Measurements from ENCODE around the gene YY1. TPM values are rescaled to one million over a fixed set of nuclear protein-coding genes. Genes with fewer than 3 reads are reported as not detected.
A peak's percentile ranks its signal among the peaks of the same experiment; 100 is the strongest.

YY1 gene
- 81.7 TPM for polyA plus RNA-seq (2013, experiment 1 of 2)
- polyA plus RNA-seq (2013, experiment 2 of 2) = 72.6 TPM

DNA sequence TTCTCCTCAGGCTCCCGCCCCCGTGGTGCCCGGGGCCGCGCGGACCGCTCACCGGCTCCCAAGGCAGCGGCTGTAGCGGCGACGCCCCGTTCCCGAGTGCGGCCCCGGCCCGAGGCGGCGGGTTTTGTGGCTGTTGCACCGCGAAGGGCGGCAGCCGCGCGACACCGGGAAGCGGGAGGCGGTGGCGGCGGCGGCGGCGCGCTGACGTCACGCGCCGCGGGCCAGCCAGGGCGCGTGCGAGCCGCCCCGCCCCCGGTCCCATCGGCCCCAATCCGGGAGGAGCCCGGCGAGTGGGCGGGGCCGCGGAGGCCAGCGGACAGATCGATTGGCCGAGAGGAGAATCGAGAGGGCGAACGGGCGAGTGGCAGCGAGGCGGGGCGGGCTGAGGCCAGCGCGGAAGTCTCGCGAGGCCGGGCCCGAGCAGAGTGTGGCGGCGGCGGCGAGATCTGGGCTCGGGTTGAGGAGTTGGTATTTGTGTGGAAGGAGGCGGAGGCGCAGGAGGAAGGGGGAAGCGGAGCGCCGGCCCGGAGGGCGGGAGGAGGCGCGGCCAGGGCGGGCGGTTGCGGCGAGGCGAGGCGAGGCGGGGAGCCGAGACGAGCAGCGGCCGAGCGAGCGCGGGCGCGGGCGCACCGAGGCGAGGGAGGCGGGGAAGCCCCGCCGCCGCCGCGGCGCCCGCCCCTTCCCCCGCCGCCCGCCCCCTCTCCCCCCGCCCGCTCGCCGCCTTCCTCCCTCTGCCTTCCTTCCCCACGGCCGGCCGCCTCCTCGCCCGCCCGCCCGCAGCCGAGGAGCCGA lies at the start of gene YY1:
Gene YY1, plus strand, starts transcription at position 726 of the 792 bp plus-strand sequence. CDS start 101 bp downstream, outside the sequence.
- Histone ChIP-seq H3K36me3 (ENCODE audit: insufficient read depth, low read length) (peaks cover 32% of the 10 kb centered on the region), H3K9me3 (ENCODE audit: insufficient read depth, low read depth, low read length) (no peaks in the 10 kb centered on the region), H3K4me1 (ENCODE audit: insufficient read depth, low read length) (peaks cover 15% of the 10 kb centered on the region), H3K27me3 (ENCODE audit: insufficient read depth, low read length) (no peaks in the 10 kb centered on the region), H3K4me3 (ENCODE audit: low read length) (peak within 1 kb of the TSS; percentile 95), H3K9ac (ENCODE audit: low read depth, low read length) (peak within 1 kb of the TSS; percentile 97), H3K27ac (ENCODE audit: low read depth, low read length) (peak within 1 kb of the TSS; percentile 100)
- under 1% methylated on average over 109 of the region's 125 CpGs for WGBS

DNA sequence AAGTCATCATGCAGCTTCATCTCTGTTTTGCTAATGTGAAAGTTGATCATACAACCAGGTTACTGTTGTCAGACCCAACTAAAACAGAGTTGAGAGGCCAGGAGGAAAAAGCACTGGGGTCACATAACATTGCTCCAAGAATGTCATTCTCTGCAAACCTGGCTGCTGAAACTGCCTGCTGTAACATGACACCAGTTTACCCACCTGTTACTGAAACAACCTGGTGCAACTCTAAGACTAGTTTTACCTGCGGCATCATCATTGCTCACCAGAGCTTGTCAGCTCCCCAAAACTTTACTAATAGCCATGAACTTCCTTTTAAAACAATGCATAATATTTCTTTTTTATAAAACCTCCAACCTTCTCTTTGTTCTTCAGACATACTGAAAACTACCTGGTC lies 48.8 kb upstream of the YY1 start:
- 90% methylated on average over 1 of the region's 1 CpG for WGBS
- Histone ChIP-seq H3K9ac (ENCODE audit: low read depth, low read length) (no peak overlapping the region), H3K9me3 (ENCODE audit: insufficient read depth, low read depth, low read length) (no peaks in the 10 kb centered on the region), H3K4me1 (ENCODE audit: insufficient read depth, low read length) (peaks cover 4% of the 10 kb centered on the region; the same call in 1 of the 2 replicates), H3K27ac (ENCODE audit: low read depth, low read length) (no peak overlapping the region), H3K27me3 (ENCODE audit: insufficient read depth, low read length) (no peaks in the 10 kb centered on the region), H3K36me3 (ENCODE audit: insufficient read depth, low read length) (no peaks in the 10 kb centered on the region), H3K4me3 (ENCODE audit: low read length) (no peak overlapping the region)

DNA sequence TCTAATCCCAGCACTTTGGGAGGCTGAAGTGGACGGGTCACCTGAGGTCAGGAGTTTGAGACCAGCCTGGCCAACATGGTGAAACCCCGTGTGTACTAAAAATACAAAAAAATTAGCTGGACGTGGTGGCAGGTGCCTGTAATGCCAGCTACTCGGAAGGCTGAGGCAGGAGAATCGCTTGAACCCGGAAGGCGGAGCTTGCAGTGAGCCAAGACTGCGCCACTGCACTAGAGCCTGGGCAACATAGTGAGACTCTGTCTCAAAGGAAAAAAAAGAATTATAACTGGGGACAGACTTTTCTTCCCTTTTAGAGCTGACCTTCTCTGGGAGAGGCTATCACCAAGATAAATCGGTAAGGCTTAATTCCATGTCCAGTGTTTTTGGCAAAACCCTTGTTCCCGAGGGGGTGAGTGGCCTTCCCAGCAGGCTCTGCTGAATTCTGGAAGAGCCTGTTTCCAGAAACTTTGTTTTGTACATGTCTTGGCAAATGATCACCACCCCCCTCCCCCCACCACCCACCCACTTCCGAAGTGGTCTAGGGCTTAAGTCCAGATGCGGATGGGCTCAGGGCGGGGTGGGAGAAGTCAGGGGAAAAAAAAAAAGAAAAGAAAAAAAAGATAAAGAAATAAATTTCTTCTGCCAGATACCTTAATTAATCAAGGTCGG lies 47.2 kb upstream of the YY1 start:
- Histone ChIP-seq H3K27ac (ENCODE audit: low read depth, low read length) (no peak overlapping the region), H3K4me1 (ENCODE audit: insufficient read depth, low read length) (peaks cover 4% of the 10 kb centered on the region; the same call in 1 of the 2 replicates), H3K36me3 (ENCODE audit: insufficient read depth, low read length) (no peaks in the 10 kb centered on the region), H3K27me3 (ENCODE audit: insufficient read depth, low read length) (no peaks in the 10 kb centered on the region), H3K9me3 (ENCODE audit: insufficient read depth, low read depth, low read length) (no peaks in the 10 kb centered on the region), H3K9ac (ENCODE audit: low read depth, low read length) (no peak overlapping the region), H3K4me3 (ENCODE audit: low read length) (no peak overlapping the region)
- 93% methylated on average over 11 of the region's 14 CpGs for WGBS

DNA sequence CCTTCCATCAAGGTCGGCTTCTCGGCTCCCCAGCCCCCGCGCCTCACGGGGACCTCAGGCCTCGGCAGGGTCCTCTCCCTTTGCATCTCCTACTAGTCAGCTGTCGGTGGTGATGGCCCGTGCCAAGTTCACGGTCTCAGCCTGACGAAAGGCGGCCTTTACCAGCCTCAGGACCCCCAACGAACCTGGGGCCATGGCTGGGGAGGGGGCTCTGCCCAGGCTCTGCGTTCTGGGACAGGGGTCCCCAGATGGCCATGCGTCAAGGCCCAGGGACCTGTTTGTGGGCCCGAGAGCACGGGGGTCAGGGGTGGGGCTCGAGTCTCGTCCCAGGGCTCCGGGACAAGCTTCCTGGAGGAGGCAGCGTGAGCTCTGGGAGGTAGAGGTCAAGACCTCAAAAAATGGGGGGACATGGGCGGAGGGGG lies 46.7 kb upstream of the YY1 start:
- H3K4me3 ChIP-seq (ENCODE audit: low read length) = peak overlapping the region; percentile 35
- 89% methylated on average over 21 of the region's 21 CpGs for WGBS
- peak overlapping the region; percentile 57 for H3K9ac ChIP-seq (ENCODE audit: low read depth, low read length)
- H3K4me1 ChIP-seq (ENCODE audit: insufficient read depth, low read length) = peaks cover 4% of the 10 kb centered on the region; the same call in 1 of the 2 replicates
- H3K27ac ChIP-seq (ENCODE audit: low read depth, low read length) = peak overlapping the region; percentile 76; the same call in 1 of the 2 replicates
- no peaks in the 10 kb centered on the region for H3K27me3 ChIP-seq (ENCODE audit: insufficient read depth, low read length)
- no peaks in the 10 kb centered on the region for H3K36me3 ChIP-seq (ENCODE audit: insufficient read depth, low read length)
- H3K9me3 ChIP-seq (ENCODE audit: insufficient read depth, low read depth, low read length) = no peaks in the 10 kb centered on the region

DNA sequence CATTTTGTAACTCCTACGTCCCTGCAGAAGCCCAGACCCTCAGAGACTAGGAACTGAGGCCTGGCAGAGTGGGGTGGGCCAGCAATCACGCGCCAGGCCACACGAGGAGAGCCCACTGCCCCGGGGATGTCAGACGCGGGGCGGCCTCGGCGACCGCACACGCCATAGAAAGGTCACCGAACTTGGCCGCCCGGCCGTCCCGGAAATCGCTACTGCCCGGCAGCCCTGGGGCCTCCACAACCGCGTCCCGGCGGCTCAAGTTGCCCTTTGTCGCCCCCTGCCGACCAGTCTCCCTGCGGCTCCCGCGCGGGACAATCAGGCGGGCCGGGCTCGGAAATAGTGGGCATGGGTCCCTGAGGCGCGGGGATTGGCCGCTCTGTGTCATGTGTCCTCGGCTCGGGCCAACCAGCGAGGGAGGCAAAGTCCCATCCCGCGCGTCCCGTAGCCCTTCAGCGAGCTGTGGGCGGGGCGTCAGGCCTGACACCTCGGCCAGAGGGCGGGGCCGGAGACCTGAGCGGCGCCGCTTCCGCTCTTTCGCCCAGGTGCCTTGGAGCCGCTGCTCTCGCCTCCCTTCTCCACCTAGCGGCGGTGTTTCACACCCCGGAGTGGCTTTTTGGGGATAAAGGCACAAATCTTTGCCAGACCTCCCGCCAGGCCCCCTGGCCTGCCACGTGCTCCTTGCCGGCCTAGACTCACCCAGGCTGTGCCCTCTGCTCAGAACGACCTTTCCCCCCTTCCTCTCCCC lies 46.1 kb upstream of the YY1 start:
- no peaks in the 10 kb centered on the region for H3K9me3 ChIP-seq (ENCODE audit: insufficient read depth, low read depth, low read length)

DNA sequence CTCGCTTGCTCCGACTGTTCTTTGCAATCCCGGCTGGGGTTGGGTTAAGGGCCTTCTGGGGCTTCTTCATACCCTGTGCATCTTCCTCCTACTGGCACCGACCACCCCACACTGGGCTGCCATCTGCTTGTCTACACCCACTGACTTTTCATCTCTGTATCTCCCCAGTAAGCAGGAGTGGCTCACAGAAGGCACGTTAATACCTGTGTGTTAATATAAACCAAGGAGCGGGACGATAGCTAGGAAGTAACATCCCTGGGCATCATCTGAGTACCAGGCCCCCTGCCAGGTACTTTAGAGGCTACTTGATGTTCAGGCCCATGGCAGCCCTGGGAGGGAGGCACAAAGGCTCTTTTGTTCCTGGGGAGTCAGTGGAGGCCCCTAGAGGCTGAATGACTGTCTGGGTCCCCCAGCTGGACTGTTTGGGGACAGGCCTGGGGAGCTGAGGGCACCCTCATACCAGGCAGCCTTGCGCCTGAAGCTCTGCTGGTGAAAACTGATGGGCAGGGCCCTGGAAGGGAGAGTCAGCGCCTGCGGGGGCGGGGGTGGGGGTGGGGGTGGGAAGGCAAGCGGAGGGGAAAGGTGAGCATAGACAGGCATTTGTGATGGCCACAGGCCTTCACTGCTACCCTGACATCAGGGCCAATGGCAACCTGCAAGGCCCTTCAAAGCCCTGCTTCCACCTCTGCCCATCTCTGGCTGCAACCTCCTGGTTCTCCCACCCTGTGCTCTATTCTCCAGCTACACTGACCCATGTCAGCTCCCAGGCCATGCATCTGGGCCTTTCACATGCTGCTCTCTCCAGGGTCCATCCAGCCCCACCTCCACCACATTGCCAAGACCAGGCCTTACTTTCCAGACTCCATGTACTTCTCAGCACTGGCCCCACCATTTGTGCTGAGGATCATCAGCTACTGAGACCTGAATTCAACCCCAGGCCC lies 45.3 kb upstream of the YY1 start:
- H3K36me3 ChIP-seq (ENCODE audit: insufficient read depth, low read length) = no peaks in the 10 kb centered on the region
- H3K27me3 ChIP-seq (ENCODE audit: insufficient read depth, low read length) = no peaks in the 10 kb centered on the region
- H3K4me3 ChIP-seq (ENCODE audit: low read length) = peak overlapping the region; percentile 20; the same call in 1 of the 2 replicates
- H3K9ac ChIP-seq (ENCODE audit: low read depth, low read length) = peak overlapping the region; percentile 36; the same call in 1 of the 2 replicates
- H3K27ac ChIP-seq (ENCODE audit: low read depth, low read length) = peak overlapping the region; percentile 34; the same call in 1 of the 2 replicates
- no peaks in the 10 kb centered on the region for H3K9me3 ChIP-seq (ENCODE audit: insufficient read depth, low read depth, low read length)
- WGBS = 76% methylated on average over 12 of the region's 12 CpGs
- H3K4me1 ChIP-seq (ENCODE audit: insufficient read depth, low read length) = peaks cover 4% of the 10 kb centered on the region; the same call in 1 of the 2 replicates

More for the DNA sequence above, 46.1 kb upstream of the YY1 start:
- no peaks in the 10 kb centered on the region for H3K27me3 ChIP-seq (ENCODE audit: insufficient read depth, low read length)
- peaks cover 4% of the 10 kb centered on the region; the same call in 1 of the 2 replicates for H3K4me1 ChIP-seq (ENCODE audit: insufficient read depth, low read length)
- H3K27ac ChIP-seq (ENCODE audit: low read depth, low read length) = peak overlapping the region; percentile 76; the same call in 1 of the 2 replicates
- no peaks in the 10 kb centered on the region for H3K36me3 ChIP-seq (ENCODE audit: insufficient read depth, low read length)
- whole genome bisulfite sequencing = 3% methylated on average over 62 of the region's 62 CpGs
- H3K9ac ChIP-seq (ENCODE audit: low read depth, low read length) = peak overlapping the region; percentile 57
- peak overlapping the region; percentile 35 for H3K4me3 ChIP-seq (ENCODE audit: low read length)

DNA sequence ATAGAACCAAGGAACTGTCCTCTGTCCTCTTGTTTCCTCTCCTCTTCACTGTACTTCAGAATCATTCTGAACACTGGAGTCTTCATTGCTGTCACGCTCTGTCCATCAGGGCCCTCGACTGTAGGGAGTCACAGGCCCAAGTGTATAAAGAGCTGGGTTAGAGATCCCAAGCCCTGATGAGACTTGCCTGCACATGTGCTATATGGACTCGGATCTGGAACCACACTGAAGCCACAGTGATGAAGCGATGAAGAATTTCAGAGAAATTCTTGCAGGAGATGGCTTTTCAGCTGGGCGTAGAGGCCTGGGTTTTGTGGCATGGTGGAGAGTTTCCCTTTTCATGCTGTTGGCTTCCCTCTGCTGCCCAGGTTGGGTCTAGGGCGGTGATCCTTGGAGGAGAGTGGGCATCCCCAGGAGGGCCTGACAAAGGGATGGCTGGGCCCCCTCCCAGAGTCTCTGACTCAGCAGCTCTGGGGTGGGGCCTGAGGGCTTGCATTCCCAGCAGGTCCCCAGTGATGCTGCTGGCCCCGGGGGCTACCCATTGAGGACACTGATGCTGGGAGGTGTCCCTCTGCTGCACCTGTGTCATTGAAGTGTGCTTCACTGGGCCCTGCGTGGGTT lies 39.6 kb upstream of the YY1 start:
- 79% methylated on average over 8 of the region's 8 CpGs for WGBS
- Histone ChIP-seq H3K27ac (ENCODE audit: low read depth, low read length) (no peak overlapping the region), H3K36me3 (ENCODE audit: insufficient read depth, low read length) (no peaks in the 10 kb centered on the region), H3K9ac (ENCODE audit: low read depth, low read length) (no peak overlapping the region), H3K9me3 (ENCODE audit: insufficient read depth, low read depth, low read length) (no peaks in the 10 kb centered on the region), H3K4me1 (ENCODE audit: insufficient read depth, low read length) (peaks cover 6% of the 10 kb centered on the region; the same call in 1 of the 2 replicates), H3K4me3 (ENCODE audit: low read length) (no peak overlapping the region), H3K27me3 (ENCODE audit: insufficient read depth, low read length) (no peaks in the 10 kb centered on the region)

DNA sequence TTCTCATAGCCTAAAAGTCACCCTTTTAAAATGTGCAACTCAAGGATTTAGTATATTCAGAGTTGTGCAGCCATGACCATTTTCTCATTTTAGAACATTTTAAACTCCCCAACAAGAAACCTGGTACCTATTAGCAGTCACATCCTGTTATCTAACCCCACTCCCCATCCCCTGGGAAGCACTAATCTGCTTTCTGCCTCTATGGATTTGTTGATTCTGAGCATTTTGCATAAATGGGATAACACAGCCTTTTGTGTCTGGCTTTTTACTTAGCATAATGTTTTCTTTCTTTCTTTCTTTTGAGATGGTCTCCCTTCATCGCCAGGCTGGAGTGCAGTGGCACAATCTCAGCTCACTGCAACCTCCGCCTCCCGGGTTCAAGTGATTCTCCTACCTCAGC lies 38.6 kb upstream of the YY1 start:
- peaks cover 6% of the 10 kb centered on the region; the same call in 1 of the 2 replicates for H3K4me1 ChIP-seq (ENCODE audit: insufficient read depth, low read length)
- no peak overlapping the region for H3K4me3 ChIP-seq (ENCODE audit: low read length)
- H3K27ac ChIP-seq (ENCODE audit: low read depth, low read length) = no peak overlapping the region
- 85% methylated on average over 3 of the region's 3 CpGs for WGBS
- H3K36me3 ChIP-seq (ENCODE audit: insufficient read depth, low read length) = no peaks in the 10 kb centered on the region
- H3K9ac ChIP-seq (ENCODE audit: low read depth, low read length) = no peak overlapping the region
- H3K27me3 ChIP-seq (ENCODE audit: insufficient read depth, low read length) = no peaks in the 10 kb centered on the region
- H3K9me3 ChIP-seq (ENCODE audit: insufficient read depth, low read depth, low read length) = no peaks in the 10 kb centered on the region

- 89% methylated on average over 5 of the region's 5 CpGs for WGBS
- no peaks in the 10 kb centered on the region for H3K27me3 ChIP-seq (ENCODE audit: insufficient read depth, low read length)
These were observed 37.2 kb upstream of the YY1 start for GRCh38 chr14:100201701-100202100.

More at GRCh38 chr14:100201701-100202100, 37.2 kb upstream of the YY1 start:
- Histone ChIP-seq H3K9me3 (ENCODE audit: insufficient read depth, low read depth, low read length) (no peaks in the 10 kb centered on the region), H3K4me1 (ENCODE audit: insufficient read depth, low read length) (peaks cover 6% of the 10 kb centered on the region; the same call in 1 of the 2 replicates), H3K4me3 (ENCODE audit: low read length) (no peak overlapping the region), H3K36me3 (ENCODE audit: insufficient read depth, low read length) (no peaks in the 10 kb centered on the region; the same call in 1 of the 2 replicates), H3K27ac (ENCODE audit: low read depth, low read length) (no peak overlapping the region), H3K9ac (ENCODE audit: low read depth, low read length) (no peak overlapping the region)

Measured in HUES64 (cell line).